ENCODE measurements around the gene BCKDHB. TPM values are rescaled to one million over a fixed set of nuclear protein-coding genes. Genes with fewer than 3 reads are reported as not detected.

BCKDHB gene
- total RNA-seq, 1 experiment from 2014 or later = 16.4 TPM

DNA sequence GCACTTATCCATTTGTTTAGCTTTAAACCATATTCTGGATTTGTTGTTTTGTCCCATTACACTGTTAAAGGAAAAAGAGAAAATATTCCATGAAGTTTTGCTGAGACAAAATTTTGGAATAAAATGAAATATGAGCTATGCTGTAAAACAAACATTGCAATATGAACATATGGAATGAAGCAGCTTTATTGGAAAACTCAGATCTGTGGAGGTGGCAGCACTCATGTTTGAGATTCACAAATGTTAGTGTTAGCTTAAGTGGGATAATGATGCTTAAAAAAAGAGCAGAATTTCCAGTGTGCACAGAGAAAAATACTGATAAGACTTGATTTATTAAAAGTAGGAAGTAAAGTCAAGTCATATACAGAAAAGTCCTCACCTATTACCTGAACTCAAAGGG lies 196.2 kb downstream of the BCKDHB start:
- Histone ChIP-seq H3K4me1 (ENCODE audit: control insufficient read depth, insufficient read depth, low read length) (no peaks in the 10 kb centered on the region), H3K36me3 (ENCODE audit: control insufficient read depth, insufficient read depth, low read length) (no peaks in the 10 kb centered on the region), H3K27me3 (ENCODE audit: control insufficient read depth, insufficient read depth, low read length) (no peaks in the 10 kb centered on the region), H3K4me3 (ENCODE audit: low read depth in 2 of 2, low read length in 2 of 2) (no peak overlapping the region), H3K27ac (ENCODE audit: low read length) (no peak overlapping the region), H3K9me3 (ENCODE audit: control insufficient read depth, insufficient read depth, low read depth, low read length) (no peaks in the 10 kb centered on the region)
- ChIA-PET CTCF (no interaction called here), POLR2A (no interaction called here)
- ATAC-seq (no peak), DNase-seq (ENCODE audit: low read depth, low spot score) (no peak)
- intact Hi-C loops (cut with micrococcal nuclease; ENCODE audit: unreplicated experiment) (no loop called here), in situ Hi-C loops (cut with HindIII; ENCODE audit: low pct_unique_long_range_greater_than_20kb, low sequenced_read_pairs) (no loop called here)
- no TSS peak for BruUV-seq (replicated peaks)
- TF ChIP-seq POLR2AphosphoS5 (IDR thresholded peaks at IDR 0.05; ENCODE audit: low read depth, low read length) (no peak), TCF7L2 (IDR thresholded peaks at IDR 0.05; ENCODE audit: low read depth, low read length) (no peak), SIN3A (IDR thresholded peaks at IDR 0.05; ENCODE audit: borderline replicate concordance, insufficient read depth, low read depth, low read length) (no peak)
- TF ChIP-seq, protein P1, sequence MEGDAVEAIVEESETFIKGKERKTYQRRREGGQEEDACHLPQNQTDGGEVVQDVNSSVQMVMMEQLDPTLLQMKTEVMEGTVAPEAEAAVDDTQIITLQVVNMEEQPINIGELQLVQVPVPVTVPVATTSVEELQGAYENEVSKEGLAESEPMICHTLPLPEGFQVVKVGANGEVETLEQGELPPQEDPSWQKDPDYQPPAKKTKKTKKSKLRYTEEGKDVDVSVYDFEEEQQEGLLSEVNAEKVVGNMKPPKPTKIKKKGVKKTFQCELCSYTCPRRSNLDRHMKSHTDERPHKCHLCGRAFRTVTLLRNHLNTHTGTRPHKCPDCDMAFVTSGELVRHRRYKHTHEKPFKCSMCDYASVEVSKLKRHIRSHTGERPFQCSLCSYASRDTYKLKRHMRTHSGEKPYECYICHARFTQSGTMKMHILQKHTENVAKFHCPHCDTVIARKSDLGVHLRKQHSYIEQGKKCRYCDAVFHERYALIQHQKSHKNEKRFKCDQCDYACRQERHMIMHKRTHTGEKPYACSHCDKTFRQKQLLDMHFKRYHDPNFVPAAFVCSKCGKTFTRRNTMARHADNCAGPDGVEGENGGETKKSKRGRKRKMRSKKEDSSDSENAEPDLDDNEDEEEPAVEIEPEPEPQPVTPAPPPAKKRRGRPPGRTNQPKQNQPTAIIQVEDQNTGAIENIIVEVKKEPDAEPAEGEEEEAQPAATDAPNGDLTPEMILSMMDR (IDR thresholded peaks at IDR 0.05) = no peak
- TF ChIP-seq, protein P2, sequence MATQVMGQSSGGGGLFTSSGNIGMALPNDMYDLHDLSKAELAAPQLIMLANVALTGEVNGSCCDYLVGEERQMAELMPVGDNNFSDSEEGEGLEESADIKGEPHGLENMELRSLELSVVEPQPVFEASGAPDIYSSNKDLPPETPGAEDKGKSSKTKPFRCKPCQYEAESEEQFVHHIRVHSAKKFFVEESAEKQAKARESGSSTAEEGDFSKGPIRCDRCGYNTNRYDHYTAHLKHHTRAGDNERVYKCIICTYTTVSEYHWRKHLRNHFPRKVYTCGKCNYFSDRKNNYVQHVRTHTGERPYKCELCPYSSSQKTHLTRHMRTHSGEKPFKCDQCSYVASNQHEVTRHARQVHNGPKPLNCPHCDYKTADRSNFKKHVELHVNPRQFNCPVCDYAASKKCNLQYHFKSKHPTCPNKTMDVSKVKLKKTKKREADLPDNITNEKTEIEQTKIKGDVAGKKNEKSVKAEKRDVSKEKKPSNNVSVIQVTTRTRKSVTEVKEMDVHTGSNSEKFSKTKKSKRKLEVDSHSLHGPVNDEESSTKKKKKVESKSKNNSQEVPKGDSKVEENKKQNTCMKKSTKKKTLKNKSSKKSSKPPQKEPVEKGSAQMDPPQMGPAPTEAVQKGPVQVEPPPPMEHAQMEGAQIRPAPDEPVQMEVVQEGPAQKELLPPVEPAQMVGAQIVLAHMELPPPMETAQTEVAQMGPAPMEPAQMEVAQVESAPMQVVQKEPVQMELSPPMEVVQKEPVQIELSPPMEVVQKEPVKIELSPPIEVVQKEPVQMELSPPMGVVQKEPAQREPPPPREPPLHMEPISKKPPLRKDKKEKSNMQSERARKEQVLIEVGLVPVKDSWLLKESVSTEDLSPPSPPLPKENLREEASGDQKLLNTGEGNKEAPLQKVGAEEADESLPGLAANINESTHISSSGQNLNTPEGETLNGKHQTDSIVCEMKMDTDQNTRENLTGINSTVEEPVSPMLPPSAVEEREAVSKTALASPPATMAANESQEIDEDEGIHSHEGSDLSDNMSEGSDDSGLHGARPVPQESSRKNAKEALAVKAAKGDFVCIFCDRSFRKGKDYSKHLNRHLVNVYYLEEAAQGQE (IDR thresholded peaks at IDR 0.05; ENCODE audit: insufficient read depth in 1 of 2, low read depth in 2 of 2, low read length in 1 of 2) = no peak

DNA sequence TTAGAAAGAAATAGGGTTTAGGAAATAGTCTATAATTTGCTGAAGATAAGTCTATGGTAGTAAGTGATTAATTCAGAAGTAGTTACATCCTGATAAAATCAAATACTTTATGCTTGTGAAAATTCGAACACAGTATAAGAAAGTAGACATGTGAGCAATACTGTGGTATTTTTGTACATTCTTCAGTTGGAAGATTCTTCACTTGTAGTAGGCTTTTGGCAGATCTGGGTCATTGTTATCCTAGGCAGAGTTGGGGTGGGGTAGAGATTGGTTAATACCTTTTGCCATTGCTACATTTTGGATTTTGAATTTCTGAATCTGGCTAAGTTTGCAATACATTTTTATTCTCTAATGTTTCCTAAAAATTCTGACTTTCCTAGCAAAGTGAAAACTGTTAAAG lies 197.5 kb downstream of the BCKDHB start:
- H3K4me3 ChIP-seq (ENCODE audit: low read depth in 2 of 2, low read length in 2 of 2) = no peak overlapping the region

More for the DNA sequence above, 197.5 kb downstream of the BCKDHB start:
- Histone ChIP-seq H3K27ac (ENCODE audit: low read length) (no peak overlapping the region), H3K9me3 (ENCODE audit: control insufficient read depth, insufficient read depth, low read depth, low read length) (no peaks in the 10 kb centered on the region), H3K27me3 (ENCODE audit: control insufficient read depth, insufficient read depth, low read length) (no peaks in the 10 kb centered on the region), H3K4me1 (ENCODE audit: control insufficient read depth, insufficient read depth, low read length) (no peaks in the 10 kb centered on the region), H3K36me3 (ENCODE audit: control insufficient read depth, insufficient read depth, low read length) (no peaks in the 10 kb centered on the region)
- BruUV-seq (replicated peaks) = no TSS peak
- CTCF ChIA-PET = no interaction called here
- intact Hi-C loops (cut with micrococcal nuclease; ENCODE audit: unreplicated experiment) = no loop called here
- POLR2A ChIA-PET = no interaction called here
- ATAC-seq = no peak
- TF ChIP-seq, protein P1 (IDR thresholded peaks at IDR 0.05) = no peak
- TF ChIP-seq SIN3A (IDR thresholded peaks at IDR 0.05; ENCODE audit: borderline replicate concordance, insufficient read depth, low read depth, low read length) = no peak
- TF ChIP-seq TCF7L2 (IDR thresholded peaks at IDR 0.05; ENCODE audit: low read depth, low read length) = no peak
- TF ChIP-seq, protein P2 (IDR thresholded peaks at IDR 0.05; ENCODE audit: insufficient read depth in 1 of 2, low read depth in 2 of 2, low read length in 1 of 2) = no peak
- no peak for TF ChIP-seq POLR2AphosphoS5 (IDR thresholded peaks at IDR 0.05; ENCODE audit: low read depth, low read length)
- DNase-seq (ENCODE audit: low read depth, low spot score) = no peak
- in situ Hi-C loops (cut with HindIII; ENCODE audit: low pct_unique_long_range_greater_than_20kb, low sequenced_read_pairs) = no loop called here
